SK-N-SH (cell line): ENCODE data around the gene DDA1. TPM values are rescaled to one million over a fixed set of nuclear protein-coding genes. Genes with fewer than 3 reads are reported as not detected.

Experiments
- CTCF ChIA-PET: fragments of 300-600, 350-600 bp; formaldehyde crosslinking; extraction: SDS; loops from one replicate; lab custom pipeline; 2021; lab: Yijun Ruan, JAX
- POLR2A ChIA-PET: fragments of 350-600 bp; sonication (Branson Sonifier 250); formaldehyde crosslinking; extraction: SDS; loops from one replicate; lab custom pipeline; 2020; ENCODE audit warnings: antibody characterized with exemption, inconsistent platforms; lab: Yijun Ruan, JAX
- DNase-seq: peaks from one replicate; pipeline ENCODE4 v3.0.0; 2012
- H2AFZ ChIP-seq: fragments of 200-600 bp; sonication (generic); 2 replicates; pipeline ENCODE4 v1.8.1; 2016; ENCODE audit warnings: antibody characterized with exemption, mild to moderate bottlenecking, low read depth
- H3F3A ChIP-seq: fragments of 200-600 bp; sonication (generic); replicated peaks from 2 replicates; pipeline ENCODE3; 2016; ENCODE audit warnings: antibody characterized with exemption, mild to moderate bottlenecking; ENCODE audit not compliant: insufficient read depth
- H3K27ac ChIP-seq, 2 experiments: fragments of 200-500 bp in 1 of 2; fragments of 200-600 bp in 1 of 2; sonication (Bioruptor generic) in 1 of 2; sonication (generic), shearing (Covaris generic) in 1 of 2; 2 replicates each; pipeline versions ENCODE4 v1.5.1 to v1.6.1; 2014 to 2016; ENCODE audit warnings: low read depth in 2 of 2, inconsistent platforms in 1 of 2, low read length in 1 of 2, mild to moderate bottlenecking in 1 of 2, mixed read lengths in 1 of 2
- H3K27me3 ChIP-seq: fragments of 200-600 bp; sonication (generic), shearing (Covaris generic); 2 replicates; pipeline ENCODE4 v1.6.1; 2016; ENCODE audit warnings: mixed run types; ENCODE audit not compliant: insufficient read depth
- H3K36me3 ChIP-seq, 2 experiments: fragments of 200-500 bp in 1 of 2; fragments of 200-600 bp in 1 of 2; sonication (Bioruptor generic) in 1 of 2; sonication (generic) in 1 of 2; replicated peaks in 1 of 2; 2 replicates each; pipeline versions ENCODE3 to v1.5.1; 2014 to 2016; ENCODE audit warnings: low read length in 1 of 2, mild to moderate bottlenecking in 1 of 2; ENCODE audit not compliant: insufficient read depth in 2 of 2, control insufficient read depth in 1 of 2
- H3K4me1 ChIP-seq, 2 experiments: fragments of 200-500 bp in 1 of 2; fragments of 200-600 bp in 1 of 2; sonication (Bioruptor generic) in 1 of 2; sonication (generic), shearing (Covaris generic) in 1 of 2; 2 replicates each; pipeline versions ENCODE4 v1.5.1 to v1.6.1; 2014 to 2016; ENCODE audit warnings: low read depth in 1 of 2, low read length in 1 of 2, mixed run types in 1 of 2; ENCODE audit not compliant: insufficient read depth in 2 of 2, control insufficient read depth in 1 of 2
- H3K4me2 ChIP-seq: fragments of 200-600 bp; sonication (generic), shearing (Covaris generic); 2 replicates; pipeline ENCODE4 v1.6.1; 2017; ENCODE audit warnings: mixed run types
- H3K4me3 ChIP-seq, 2 experiments: fragments of 200-500 bp in 1 of 2; fragments of 200-600 bp in 1 of 2; sonication (Bioruptor generic) in 1 of 2; sonication (generic), shearing (Covaris generic) in 1 of 2; 2 replicates each; pipeline versions ENCODE4 v1.5.1 to v1.8.1; 2014 to 2016; ENCODE audit warnings: low read depth in 2 of 2, inconsistent platforms in 1 of 2, low read length in 1 of 2, mild to moderate bottlenecking in 1 of 2, mixed read lengths in 1 of 2, moderate library complexity in 1 of 2
- H3K79me2 ChIP-seq: fragments of 200-600 bp; sonication (generic); 2 replicates; pipeline ENCODE4 v1.8.1; 2017; ENCODE audit warnings: mild to moderate bottlenecking; ENCODE audit not compliant: insufficient read depth
- H3K9ac ChIP-seq: fragments of 200-600 bp; sonication (generic); 2 replicates; pipeline ENCODE4 v1.6.1; 2017; ENCODE audit warnings: mixed run types
- H3K9me2 ChIP-seq: fragments of 200-600 bp; sonication (generic); 2 replicates; pipeline ENCODE4 v1.6.1; 2017; ENCODE audit warnings: mixed run types
- H3K9me3 ChIP-seq: fragments of 200-600 bp; sonication (generic); 2 replicates; pipeline ENCODE4 v1.6.1; 2017; ENCODE audit warnings: mixed run types, mild to moderate bottlenecking, moderate library complexity
- H4K20me1 ChIP-seq: fragments of 200-600 bp; sonication (generic); 2 replicates; pipeline ENCODE4 v1.6.1; 2017; ENCODE audit warnings: mild to moderate bottlenecking, mixed run types; ENCODE audit not compliant: insufficient read depth
- CHD2 ChIP-seq: fragments of 150-350 bp; IDR thresholded peaks from 2 replicates; pipeline ENCODE4 v1.6.1; 2018; ENCODE audit warnings: low read length; ENCODE audit not compliant: partially characterized antibody
- EZH2phosphoT487 ChIP-seq: fragments of 200-600 bp; sonication (generic); IDR thresholded peaks from 2 replicates; pipeline ENCODE4 v1.6.1; 2017; ENCODE audit warnings: low read depth, mixed run types, mild to moderate bottlenecking, antibody characterized with exemption, moderate library complexity, borderline replicate concordance
- FOSL2 ChIP-seq: IDR thresholded peaks from 2 replicates; pipeline ENCODE4 v1.4.0; 2012; ENCODE audit warnings: low read depth, mild to moderate bottlenecking, moderate library complexity, borderline replicate concordance
- FOXJ3 ChIP-seq: sonication (generic); formaldehyde crosslinking; IDR thresholded peaks from 2 replicates; pipeline ENCODE4 v1.5.1; 2020; ENCODE audit warnings: mild to moderate bottlenecking, missing genetic modification reagents
- FOXM1 ChIP-seq: IDR thresholded peaks from 2 replicates; pipeline ENCODE4 v1.4.0; 2012; ENCODE audit warnings: low read depth, mild to moderate bottlenecking
- GATA2 ChIP-seq: sonication (generic); formaldehyde crosslinking; IDR thresholded peaks from 2 replicates; pipeline ENCODE4 v1.5.0; 2020; ENCODE audit warnings: mild to moderate bottlenecking, missing genetic modification reagents
- MEF2A ChIP-seq: IDR thresholded peaks from 2 replicates; pipeline ENCODE4 v1.4.0; 2012; ENCODE audit warnings: low read depth, borderline replicate concordance
- NRF1 ChIP-seq: IDR thresholded peaks from 2 replicates; pipeline ENCODE4 v1.6.1; 2012; ENCODE audit warnings: low read depth, mild to moderate bottlenecking, low read length
- RCOR1 ChIP-seq: fragments of 150-350 bp; IDR thresholded peaks from 2 replicates; pipeline ENCODE4 v1.6.1; 2017; ENCODE audit warnings: antibody characterized with exemption, low read length
- RXRA ChIP-seq: IDR thresholded peaks from 2 replicates; pipeline ENCODE4 v1.4.0; 2012; ENCODE audit warnings: low read depth, mild to moderate bottlenecking, borderline replicate concordance
- SIN3A ChIP-seq: IDR thresholded peaks from 2 replicates; pipeline ENCODE4 v1.6.1; 2012; ENCODE audit warnings: low read depth, mild to moderate bottlenecking, low read length, moderate library complexity, borderline replicate concordance
- TAF1 ChIP-seq: IDR thresholded peaks from 2 replicates; pipeline ENCODE4 v1.6.1; 2012; ENCODE audit warnings: low read depth, mild to moderate bottlenecking, low read length, moderate library complexity, borderline replicate concordance
- TCF12 ChIP-seq: IDR thresholded peaks from 2 replicates; pipeline ENCODE4 v1.4.0; 2012
- YY1 ChIP-seq: IDR thresholded peaks from 2 replicates; pipeline ENCODE4 v1.4.0; 2012; ENCODE audit warnings: low read depth, mild to moderate bottlenecking
- WGBS: methylation state at CpG from one replicate; pipeline ENCODE4 v1.1.6; 2017; ENCODE audit warnings: low lambda C conversion rate; 5-methylcytosine and 5-hydroxymethylcytosine counted together
- polyA plus RNA-seq, 3 experiments: library from polyadenylated mRNA; depleted of rRNA; stranded (reverse); fragments of >200 nt; gene quantifications; 2 replicates each; pipeline ENCODE4 v1.2.3, GENCODE V29; 2012
- TF ChIP-seq, protein P1 (sequence below): IDR thresholded peaks from 2 replicates; pipeline ENCODE4 v1.4.0; 2012; ENCODE audit warnings: low read depth
- TF ChIP-seq, protein P2 (sequence below): IDR thresholded peaks from 2 replicates; pipeline ENCODE4 v1.4.0; 2012; ENCODE audit warnings: low read depth, borderline replicate concordance
- TF ChIP-seq, protein P3 (sequence below): IDR thresholded peaks from 2 replicates; pipeline ENCODE4 v1.4.0; 2012; ENCODE audit warnings: low read depth, borderline replicate concordance

The DDA1 gene
- polyA plus RNA-seq, 1 of the 3 experiments (the other 2 are of a cell fraction), result 135 TPM

DNA sequence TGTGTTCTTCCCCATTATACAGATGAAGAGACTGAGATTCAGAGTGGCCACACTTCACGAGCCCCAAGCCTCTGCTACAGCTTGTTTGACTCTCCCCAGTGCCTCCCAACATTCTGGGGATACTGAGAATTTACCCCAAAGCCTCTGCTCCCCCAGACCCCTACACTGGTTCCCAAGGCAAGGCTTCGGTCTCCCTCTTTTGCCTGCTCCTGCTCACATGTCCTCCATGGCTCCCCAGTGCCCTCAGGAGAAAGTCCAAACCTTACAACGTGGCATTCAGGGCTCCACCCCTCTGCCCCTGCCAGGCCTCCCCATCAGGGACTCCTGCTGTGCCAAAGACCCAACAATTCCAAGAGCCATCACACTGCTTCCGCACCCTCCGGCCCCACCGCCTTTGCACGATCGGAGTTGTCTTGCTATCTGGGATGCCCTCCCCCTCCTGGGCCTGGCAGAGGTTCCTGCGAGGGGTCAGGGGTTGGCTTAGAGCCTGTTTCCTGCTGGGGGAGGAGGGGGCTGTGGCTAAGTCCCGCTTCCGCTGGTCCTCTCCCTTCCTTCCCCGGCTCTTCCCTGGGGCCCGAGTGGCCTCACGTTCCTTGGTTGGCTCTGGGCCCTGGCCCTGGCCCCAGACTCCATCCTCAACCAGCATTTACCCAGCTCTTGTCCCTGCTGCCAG, 43.4 kb downstream of the DDA1 start:
- H3K36me3 ChIP-seq, result no peaks in the 10 kb centered on the region
- no peak overlapping the region for H3K4me2 ChIP-seq
- POLR2A ChIA-PET, result no interaction called here
- no peak overlapping the region for H3K9ac ChIP-seq
- WGBS, result 80% methylated on average over 13 of the region's 14 CpGs
- no peak for TF ChIP-seq SIN3A
- no peak for TF ChIP-seq FOSL2
- TF ChIP-seq EZH2phosphoT487, result no peak
- TF ChIP-seq MEF2A, result no peak
- TF ChIP-seq NRF1, result no peak
- no peak for TF ChIP-seq GATA2 (CRISPR knock-in tag)
- TF ChIP-seq CHD2, result no peak
- no peak for TF ChIP-seq RCOR1
- no peak for TF ChIP-seq FOXJ3
- TF ChIP-seq TCF12, result no peak
- TF ChIP-seq, protein P1, sequence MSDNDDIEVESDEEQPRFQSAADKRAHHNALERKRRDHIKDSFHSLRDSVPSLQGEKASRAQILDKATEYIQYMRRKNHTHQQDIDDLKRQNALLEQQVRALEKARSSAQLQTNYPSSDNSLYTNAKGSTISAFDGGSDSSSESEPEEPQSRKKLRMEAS, result no peak
- TF ChIP-seq TAF1, result no peak
- TF ChIP-seq YY1, result no peak
- no peak for TF ChIP-seq RXRA
- TF ChIP-seq, protein P2, sequence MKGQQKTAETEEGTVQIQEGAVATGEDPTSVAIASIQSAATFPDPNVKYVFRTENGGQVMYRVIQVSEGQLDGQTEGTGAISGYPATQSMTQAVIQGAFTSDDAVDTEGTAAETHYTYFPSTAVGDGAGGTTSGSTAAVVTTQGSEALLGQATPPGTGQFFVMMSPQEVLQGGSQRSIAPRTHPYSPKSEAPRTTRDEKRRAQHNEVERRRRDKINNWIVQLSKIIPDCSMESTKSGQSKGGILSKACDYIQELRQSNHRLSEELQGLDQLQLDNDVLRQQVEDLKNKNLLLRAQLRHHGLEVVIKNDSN, result no peak
- TF ChIP-seq FOXM1, result no peak
- TF ChIP-seq, protein P3, sequence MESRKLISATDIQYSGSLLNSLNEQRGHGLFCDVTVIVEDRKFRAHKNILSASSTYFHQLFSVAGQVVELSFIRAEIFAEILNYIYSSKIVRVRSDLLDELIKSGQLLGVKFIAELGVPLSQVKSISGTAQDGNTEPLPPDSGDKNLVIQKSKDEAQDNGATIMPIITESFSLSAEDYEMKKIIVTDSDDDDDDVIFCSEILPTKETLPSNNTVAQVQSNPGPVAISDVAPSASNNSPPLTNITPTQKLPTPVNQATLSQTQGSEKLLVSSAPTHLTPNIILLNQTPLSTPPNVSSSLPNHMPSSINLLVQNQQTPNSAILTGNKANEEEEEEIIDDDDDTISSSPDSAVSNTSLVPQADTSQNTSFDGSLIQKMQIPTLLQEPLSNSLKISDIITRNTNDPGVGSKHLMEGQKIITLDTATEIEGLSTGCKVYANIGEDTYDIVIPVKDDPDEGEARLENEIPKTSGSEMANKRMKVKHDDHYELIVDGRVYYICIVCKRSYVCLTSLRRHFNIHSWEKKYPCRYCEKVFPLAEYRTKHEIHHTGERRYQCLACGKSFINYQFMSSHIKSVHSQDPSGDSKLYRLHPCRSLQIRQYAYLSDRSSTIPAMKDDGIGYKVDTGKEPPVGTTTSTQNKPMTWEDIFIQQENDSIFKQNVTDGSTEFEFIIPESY, result no peak
- CTCF ChIA-PET, result interaction anchor here (0.6 to 1.0 kb wide), 2 partner anchors 22 to 33 kb away, joined by 3 read pairs; no protein-coding TSS in a partner anchor
- H3K27me3 ChIP-seq, result no peaks in the 10 kb centered on the region
- no peaks in the 10 kb centered on the region for H3K9me2 ChIP-seq
- H3K9me3 ChIP-seq, result no peaks in the 10 kb centered on the region
- H4K20me1 ChIP-seq, result no peaks in the 10 kb centered on the region
- no peak for DNase-seq
- H3K4me3 ChIP-seq, result no peak overlapping the region
- H3F3A ChIP-seq, result no peaks in the 10 kb centered on the region
- H2AFZ ChIP-seq, result no peak overlapping the region
- H3K79me2 ChIP-seq, result no peaks in the 10 kb centered on the region
- peaks cover 5 to 6% of the 10 kb centered on the region in 2 experiments; a peak in 1 of 4 replicates for H3K4me1 ChIP-seq
- no peak overlapping the region for H3K27ac ChIP-seq
